GM12878 (cell line): ENCODE results near the gene HAS3. TPM values are rescaled to one million over a fixed set of nuclear protein-coding genes. Genes with fewer than 3 reads are reported as not detected.
"Not testable (repeated sequence)": the region's sequence is repeated elsewhere in the genome, so short reads cannot be mapped to it uniquely, and the experiment has no call there.

Experiments used
- ATAC-seq: fragments of 200-7000 bp; cut with Tn5 transposase; 3 replicates; pipeline ENCODE4 v1.9.1; 2020; ENCODE audit warnings: mild to moderate bottlenecking, moderate library complexity
- BruUV-seq: library from RNA; stranded (reverse); fragments of 400-500 nt; replicated peaks from 2 replicates; lab custom pipeline; 2021; lab: Mats Ljungman, UMichigan
- CTCF ChIA-PET: fragments of 300-600 bp; sonication (Branson Sonifier 250); formaldehyde crosslinking; extraction: SDS; loops from one replicate; lab custom pipeline; 2021; ENCODE audit warnings: inconsistent platforms; lab: Yijun Ruan, JAX
- POLR2A ChIA-PET: fragments of 350-600 bp; formaldehyde crosslinking; extraction: SDS; loops from one replicate; lab custom pipeline; 2021; ENCODE audit warnings: inconsistent platforms; lab: Charles Lee
- RAD21 ChIA-PET: fragments of 300-600 bp; sonication (Branson Sonifier 250); formaldehyde crosslinking; loops from one replicate; lab custom pipeline; 2023; ENCODE audit warnings: antibody characterized with exemption; ENCODE audit not compliant: unreplicated experiment; lab: Charles Lee
- SMC1A ChIA-PET: fragments of 300-600 bp; sonication (Branson Sonifier 250); formaldehyde crosslinking; loops from one replicate; lab custom pipeline; 2023; ENCODE audit not compliant: unreplicated experiment, uncharacterized antibody; lab: Charles Lee
- DNase-seq: peaks from one replicate; pipeline ENCODE4 v3.0.0-alpha.2; 2011; ENCODE audit warnings: low read depth, low spot score
- FAIRE-seq: peaks from 3 replicates; lab custom pipeline; 2011; peaks lifted over from hg19 to GRCh38; lab: Jason Lieb, UNC
- H2AFZ ChIP-seq: 2 replicates; pipeline ENCODE4 v1.6.0; 2011; ENCODE audit warnings: low read depth, low read length, control low read depth; ENCODE audit not compliant: control insufficient read depth
- H3K27ac ChIP-seq: 2 replicates; pipeline ENCODE4 v1.5.1; 2011; ENCODE audit warnings: control low read depth; ENCODE audit not compliant: control insufficient read depth, insufficient read depth
- H3K27me3 ChIP-seq, 2 experiments: replicated peaks in 1 of 2; 2 replicates each; pipeline versions ENCODE4 v1.6.0 to v1.6.1; 2011; ENCODE audit warnings: low read length in 1 of 2; ENCODE audit not compliant: control insufficient read depth in 2 of 2, insufficient read depth in 2 of 2
- H3K36me3 ChIP-seq, 2 experiments: 2 replicates each; pipeline ENCODE4 v1.5.1; 2011; ENCODE audit warnings: low read length in 1 of 2; ENCODE audit not compliant: control insufficient read depth in 2 of 2, insufficient read depth in 2 of 2
- H3K4me1 ChIP-seq: 2 replicates; pipeline ENCODE4 v1.6.1; 2011; ENCODE audit warnings: mild to moderate bottlenecking, low read length, moderate library complexity, mixed read lengths; ENCODE audit not compliant: control insufficient read depth, insufficient read depth
- H3K4me2 ChIP-seq: 2 replicates; pipeline ENCODE4 v1.6.0; 2011; ENCODE audit warnings: control low read depth; ENCODE audit not compliant: control insufficient read depth, insufficient read depth
- H3K4me3 ChIP-seq: fragments of 200-600 bp; sonication (generic); 2 replicates; pipeline ENCODE4 v1.5.1; 2016
- H3K79me2 ChIP-seq: 2 replicates; pipeline ENCODE4 v1.6.0; 2011; ENCODE audit warnings: low read length; ENCODE audit not compliant: control insufficient read depth, insufficient read depth
- H3K9ac ChIP-seq: 2 replicates; pipeline ENCODE4 v1.8.0; 2011; ENCODE audit warnings: low read length, control low read depth, mixed read lengths; ENCODE audit not compliant: control insufficient read depth, insufficient read depth
- H3K9me3 ChIP-seq: replicated peaks from 3 replicates; pipeline ENCODE4 v1.5.1; 2011; ENCODE audit warnings: mild to moderate bottlenecking, low read length; ENCODE audit not compliant: control insufficient read depth, insufficient read depth
- H4K20me1 ChIP-seq: 2 replicates; pipeline ENCODE4 v1.6.0; 2011; ENCODE audit not compliant: control insufficient read depth, insufficient read depth
- IKZF2 ChIP-seq, 2 experiments: fragments of 450-650 bp; IDR thresholded peaks; 2 replicates each; pipeline ENCODE4 v1.6.1; 2017; ENCODE audit warnings: mild to moderate bottlenecking in 2 of 2, moderate library complexity in 2 of 2
- WGBS: methylation state at CpG from one replicate; pipeline ENCODE4 v1.1.6; 2016; ENCODE audit warnings: low lambda C conversion rate; ENCODE audit not compliant: insufficient replicate concordance, insufficient coverage; ENCODE audit errors: missing lambda C conversion rate; 5-methylcytosine and 5-hydroxymethylcytosine counted together
- in situ Hi-C: fragments of 300-500 bp; cut with MboI; formaldehyde crosslinking; loops from 9 replicates; pipeline ENCODE4 v1.14.3; 2018; ENCODE audit warnings: mixed read lengths
- intact Hi-C: fragments of 100-400 bp; cut with micrococcal nuclease; formaldehyde crosslinking; loops from one replicate; pipeline ENCODE4 v1.14.2; 2022; ENCODE audit not compliant: unreplicated experiment
- polyA plus RNA-seq, 11 experiments: library from polyadenylated mRNA; depleted of rRNA in 4 of 11; unstranded in 6 of 11; stranded (reverse) in 5 of 11; fragments of >200 nt; fragmentation: Nextera tagmentation in 4 of 11; fragmentation: Illumina TruSeq in 1 of 11; extraction: Ambion mirVana in 4 of 11; extraction: Trizol in 1 of 11; gene quantifications; 1 replicate in 1 of 11; 2 replicates in 10 of 11; pipeline versions ENCODE4 v1.2.1 to v1.2.3, GENCODE V29; 2011 to 2016; ENCODE audit warnings: inconsistent platforms in 2 of 11, missing spikeins in 2 of 11, low read depth in 1 of 11
- total RNA-seq, 4 experiments: library from RNA; depleted of rRNA in 3 of 4; stranded (reverse); fragments of >200 nt in 3 of 4; fragmentation: Illumina TruSeq in 1 of 4; extraction: Trizol in 1 of 4; gene quantifications; 2 replicates each; pipeline versions ENCODE4 v1.2.1 to v1.2.3, GENCODE V29; 2013 to 2021
- TF ChIP-seq, protein P1 (sequence below): fragments of 450-650 bp; IDR thresholded peaks from 2 replicates; pipeline ENCODE4 v1.6.1; 2016; ENCODE audit warnings: mild to moderate bottlenecking, moderate library complexity, borderline replicate concordance

The HAS3 gene
- total and polyA plus RNA-seq, 10 of the 15 experiments (the other 5 are each of a cell fraction or from before 2014, with no cell fraction given): 0.06 to 0.56 (median 0.19) TPM; not detected in 2

- Histone ChIP-seq H3K4me2 (no peak overlapping the region), H3K4me1 (peaks cover 2% of the 10 kb centered on the region; the same call in 1 of the 2 replicates), H3K36me3 (peaks cover 19 to 29% of the 10 kb centered on the region in 2 experiments), H3K27ac (no peak overlapping the region), H3K79me2 (peaks cover 33% of the 10 kb centered on the region), H3K4me3 (no peak overlapping the region), H3K27me3 (no peaks in the 10 kb centered on the region), H2AFZ (no peak overlapping the region), H4K20me1 (no peaks in the 10 kb centered on the region), H3K9me3 (no peaks in the 10 kb centered on the region), H3K9ac (no peak overlapping the region)
- no peak for TF ChIP-seq IKZF2 (IDR thresholded peaks at IDR 0.05)
- TF ChIP-seq, protein P1, sequence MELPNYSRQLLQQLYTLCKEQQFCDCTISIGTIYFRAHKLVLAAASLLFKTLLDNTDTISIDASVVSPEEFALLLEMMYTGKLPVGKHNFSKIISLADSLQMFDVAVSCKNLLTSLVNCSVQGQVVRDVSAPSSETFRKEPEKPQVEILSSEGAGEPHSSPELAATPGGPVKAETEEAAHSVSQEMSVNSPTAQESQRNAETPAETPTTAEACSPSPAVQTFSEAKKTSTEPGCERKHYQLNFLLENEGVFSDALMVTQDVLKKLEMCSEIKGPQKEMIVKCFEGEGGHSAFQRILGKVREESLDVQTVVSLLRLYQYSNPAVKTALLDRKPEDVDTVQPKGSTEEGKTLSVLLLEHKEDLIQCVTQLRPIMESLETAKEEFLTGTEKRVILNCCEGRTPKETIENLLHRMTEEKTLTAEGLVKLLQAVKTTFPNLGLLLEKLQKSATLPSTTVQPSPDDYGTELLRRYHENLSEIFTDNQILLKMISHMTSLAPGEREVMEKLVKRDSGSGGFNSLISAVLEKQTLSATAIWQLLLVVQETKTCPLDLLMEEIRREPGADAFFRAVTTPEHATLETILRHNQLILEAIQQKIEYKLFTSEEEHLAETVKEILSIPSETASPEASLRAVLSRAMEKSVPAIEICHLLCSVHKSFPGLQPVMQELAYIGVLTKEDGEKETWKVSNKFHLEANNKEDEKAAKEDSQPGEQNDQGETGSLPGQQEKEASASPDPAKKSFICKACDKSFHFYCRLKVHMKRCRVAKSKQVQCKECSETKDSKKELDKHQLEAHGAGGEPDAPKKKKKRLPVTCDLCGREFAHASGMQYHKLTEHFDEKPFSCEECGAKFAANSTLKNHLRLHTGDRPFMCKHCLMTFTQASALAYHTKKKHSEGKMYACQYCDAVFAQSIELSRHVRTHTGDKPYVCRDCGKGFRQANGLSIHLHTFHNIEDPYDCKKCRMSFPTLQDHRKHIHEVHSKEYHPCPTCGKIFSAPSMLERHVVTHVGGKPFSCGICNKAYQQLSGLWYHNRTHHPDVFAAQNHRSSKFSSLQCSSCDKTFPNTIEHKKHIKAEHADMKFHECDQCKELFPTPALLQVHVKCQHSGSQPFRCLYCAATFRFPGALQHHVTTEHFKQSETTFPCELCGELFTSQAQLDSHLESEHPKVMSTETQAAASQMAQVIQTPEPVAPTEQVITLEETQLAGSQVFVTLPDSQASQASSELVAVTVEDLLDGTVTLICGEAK: peak; percentile 67
- SMC1A ChIA-PET: no interaction called here
- intact Hi-C loops: no loop called here
- in situ Hi-C loops: no loop called here
- DNase-seq (no peak), ATAC-seq (no peak), FAIRE-seq (no peak)
- BruUV-seq: no TSS peak
- RAD21 ChIA-PET: no interaction called here
- POLR2A ChIA-PET: no interaction called here
- CTCF ChIA-PET: no interaction called here
- 84% methylated on average over 2 of the region's 2 CpGs for WGBS
Observed at GRCh38 chr16:69138608-69139007, 33.2 kb downstream of the HAS3 start.

DNA sequence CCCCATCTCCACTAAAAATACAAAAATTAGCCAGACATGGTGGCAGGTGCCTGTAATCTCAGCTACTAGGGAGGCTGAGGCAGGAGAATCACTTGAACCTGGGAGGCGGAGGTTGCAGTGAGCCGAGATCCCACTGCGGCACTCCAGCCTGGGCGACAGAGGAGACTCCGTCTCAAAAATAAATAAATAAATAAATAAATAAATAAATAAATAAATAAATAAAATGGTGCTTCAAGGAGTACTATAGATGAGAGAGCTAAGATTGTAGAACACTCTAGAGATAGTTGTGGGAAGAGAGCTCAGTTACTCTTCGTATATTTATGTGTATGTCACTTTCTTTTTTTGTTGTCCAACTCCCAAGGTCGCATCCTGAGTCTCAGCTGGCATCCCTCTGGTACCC lies 34.0 kb downstream of the HAS3 start:
- in situ Hi-C loops, intact Hi-C loops, BruUV-seq, H3K4me1 ChIP-seq, H3K4me2 ChIP-seq, DNase-seq, FAIRE-seq, H4K20me1 ChIP-seq, H3K27me3 ChIP-seq, H3K9me3 ChIP-seq, H3K4me3 ChIP-seq, ATAC-seq, H2AFZ ChIP-seq, RAD21 ChIA-PET, H3K27ac ChIP-seq, H3K9ac ChIP-seq: not testable (repeated sequence)
- ChIA-PET POLR2A (interaction anchor here (0.6 kb wide), 1 partner anchor 233 kb away, joined by 4 read pairs; no protein-coding TSS in a partner anchor), CTCF (interaction anchor here (0.7 to 2.7 kb wide), 3 partner anchors 10 to 44 kb away, joined by 3 to 14 read pairs (median 3); no protein-coding TSS in a partner anchor), SMC1A (interaction anchor here (0.8 to 1.5 kb wide), 4 partner anchors 11 to 238 kb away, joined by 3 to 7 read pairs (median 4); no protein-coding TSS in a partner anchor)
- H3K79me2 ChIP-seq: peaks cover 24% of the 10 kb centered on the region
- H3K36me3 ChIP-seq: peaks cover 19 to 29% of the 10 kb centered on the region in 2 experiments
- 95% methylated on average over 7 of the region's 7 CpGs for WGBS
